Liver (tissue), 9 donors: ENCODE measurements around the gene MELTF. TPM values are rescaled to one million over a fixed set of nuclear protein-coding genes. Genes with fewer than 3 reads are reported as not detected.

ENCODE experiments used
- DNase-seq: peaks from one replicate; pipeline ENCODE4 v3.0.0-alpha.2; 2017; ENCODE audit warnings: low spot score
- H3K27ac ChIP-seq, 2 donors: one replicate each; pipeline ENCODE4 v1.7.0; 2013; ENCODE audit warnings: inconsistent platforms in 2 of 2, low read length in 2 of 2, control low read depth in 1 of 2, low read depth in 1 of 2, mild to moderate bottlenecking in 1 of 2
- H3K27me3 ChIP-seq, 4 donors: one replicate each; pipeline versions ENCODE4 v1.6.1 to v1.7.0; 2013; ENCODE audit warnings: low read length in 3 of 4, inconsistent platforms in 1 of 4, mild to moderate bottlenecking in 1 of 4, moderate library complexity in 1 of 4; ENCODE audit not compliant: control insufficient read depth in 4 of 4, insufficient read depth in 4 of 4
- H3K36me3 ChIP-seq, 4 donors: one replicate each; pipeline versions ENCODE4 v1.6.1 to v1.7.0; 2013; ENCODE audit warnings: low read length in 3 of 4, mild to moderate bottlenecking in 3 of 4, low read depth in 1 of 4, moderate library complexity in 1 of 4; ENCODE audit not compliant: control insufficient read depth in 4 of 4, insufficient read depth in 3 of 4
- H3K4me1 ChIP-seq, 4 donors: one replicate each; pipeline versions ENCODE4 v1.6.1 to v1.7.0; 2013; ENCODE audit warnings: low read length in 3 of 4, mild to moderate bottlenecking in 3 of 4, moderate library complexity in 1 of 4; ENCODE audit not compliant: control insufficient read depth in 4 of 4, insufficient read depth in 4 of 4
- H3K4me3 ChIP-seq, 3 donors: one replicate each; pipeline versions ENCODE4 v1.6.1 to v1.7.0; 2013; ENCODE audit warnings: low read length in 3 of 3, control low read depth in 1 of 3, low read depth in 1 of 3, mild to moderate bottlenecking in 1 of 3
- H3K9ac ChIP-seq, 2 donors: one replicate each; pipeline ENCODE4 v1.7.0; 2013; ENCODE audit warnings: low read length in 2 of 2, mild to moderate bottlenecking in 2 of 2, moderate library complexity in 2 of 2, control low read depth in 1 of 2, low read depth in 1 of 2
- H3K9me3 ChIP-seq, 4 donors: one replicate each; pipeline versions ENCODE4 v1.6.1 to v1.7.0; 2013; ENCODE audit warnings: low read length in 3 of 4; ENCODE audit not compliant: control insufficient read depth in 4 of 4
- EGR1 ChIP-seq, 2 donors: IDR thresholded peaks; 2 replicates each; pipeline ENCODE4 v1.6.1; 2016 to 2018; ENCODE audit warnings: antibody characterized with exemption in 2 of 2, low read depth in 2 of 2
- FOXA1 ChIP-seq: IDR thresholded peaks from 2 replicates; pipeline ENCODE4 v1.6.1; 2016; ENCODE audit warnings: antibody characterized with exemption
- FOXA2 ChIP-seq: IDR thresholded peaks from 2 replicates; pipeline ENCODE4 v1.6.1; 2016; ENCODE audit warnings: antibody characterized with exemption
- HNF4A ChIP-seq, 2 donors: conservative IDR thresholded peaks; 2 replicates each; pipeline ENCODE4 v1.6.1; 2016; ENCODE audit warnings: antibody characterized with exemption in 2 of 2, mild to moderate bottlenecking in 2 of 2
- HNF4G ChIP-seq: IDR thresholded peaks from 2 replicates; pipeline ENCODE4 v1.6.1; 2016; ENCODE audit warnings: antibody characterized with exemption
- JUND ChIP-seq, 2 donors: IDR thresholded peaks; 2 replicates each; pipeline ENCODE4 v1.6.1; 2016; ENCODE audit warnings: antibody characterized with exemption in 2 of 2
- NR2F2 ChIP-seq: IDR thresholded peaks from 2 replicates; pipeline ENCODE4 v1.6.1; 2016; ENCODE audit warnings: antibody characterized with exemption
- RAD21 ChIP-seq, 2 donors: IDR thresholded peaks; 2 replicates each; pipeline ENCODE4 v1.6.1; 2016; ENCODE audit warnings: antibody characterized with exemption in 2 of 2, mild to moderate bottlenecking in 2 of 2
- RXRA ChIP-seq, 2 donors: IDR thresholded peaks; 2 replicates each; pipeline ENCODE4 v1.6.1; 2017 to 2018; ENCODE audit warnings: antibody characterized with exemption in 2 of 2, mild to moderate bottlenecking in 1 of 2
- SP1 ChIP-seq: IDR thresholded peaks from 2 replicates; pipeline ENCODE4 v1.6.1; 2018; ENCODE audit warnings: antibody characterized with exemption, mild to moderate bottlenecking
- TAF1 ChIP-seq: conservative IDR thresholded peaks from 2 replicates; pipeline ENCODE4 v1.6.1; 2016; ENCODE audit warnings: antibody characterized with exemption, mild to moderate bottlenecking
- YY1 ChIP-seq: IDR thresholded peaks from 2 replicates; pipeline ENCODE4 v1.6.1; 2016; ENCODE audit warnings: antibody characterized with exemption, mild to moderate bottlenecking
- WGBS: extraction: QIAGEN DNeasy Blood & Tissue Kit; methylation state at CpG from one replicate; pipeline ENCODE4 v1.1.7; 2013; 5-methylcytosine and 5-hydroxymethylcytosine counted together
- polyA plus RNA-seq, 2 donors: library from polyadenylated mRNA; stranded (reverse) in 1 of 2; unstranded in 1 of 2; fragments of 200-250 nt in 1 of 2; fragments of >200 nt in 1 of 2; fragmentation: Nextera tagmentation in 1 of 2; extraction: Ambion mirVana in 1 of 2; gene quantifications; one replicate each; pipeline versions ENCODE4 v1.2.1 to v1.2.3, GENCODE V29; 2013 to 2015
- total RNA-seq, 2 donors: library from RNA; depleted of rRNA; stranded (reverse); fragments of >200 nt; gene quantifications; one replicate each; pipeline ENCODE4 v1.2.3, GENCODE V29; 2014
- TF ChIP-seq, protein P1 (sequence below): IDR thresholded peaks from 2 replicates; pipeline ENCODE4 v1.6.1; 2016; ENCODE audit warnings: antibody characterized with exemption, mild to moderate bottlenecking
- TF ChIP-seq, protein P2 (sequence below): IDR thresholded peaks from 2 replicates; pipeline ENCODE4 v1.6.1; 2016; ENCODE audit warnings: antibody characterized with exemption
- TF ChIP-seq, protein P3 (sequence below): IDR thresholded peaks from 2 replicates; pipeline ENCODE4 v1.6.1; 2016; ENCODE audit warnings: antibody characterized with exemption
- TF ChIP-seq, protein P4 (sequence below): IDR thresholded peaks from 2 replicates; pipeline ENCODE4 v1.6.1; 2016; ENCODE audit warnings: antibody characterized with exemption
- donor health status: healthy.
- donor health status: healthy.
- donor health status: healthy.
- donor health status: healthy.
- donor health status: healthy.

Gene MELTF
- total and polyA plus RNA-seq, 4 donors: 0.14 to 1.2 (median 1.0) TPM

DNA sequence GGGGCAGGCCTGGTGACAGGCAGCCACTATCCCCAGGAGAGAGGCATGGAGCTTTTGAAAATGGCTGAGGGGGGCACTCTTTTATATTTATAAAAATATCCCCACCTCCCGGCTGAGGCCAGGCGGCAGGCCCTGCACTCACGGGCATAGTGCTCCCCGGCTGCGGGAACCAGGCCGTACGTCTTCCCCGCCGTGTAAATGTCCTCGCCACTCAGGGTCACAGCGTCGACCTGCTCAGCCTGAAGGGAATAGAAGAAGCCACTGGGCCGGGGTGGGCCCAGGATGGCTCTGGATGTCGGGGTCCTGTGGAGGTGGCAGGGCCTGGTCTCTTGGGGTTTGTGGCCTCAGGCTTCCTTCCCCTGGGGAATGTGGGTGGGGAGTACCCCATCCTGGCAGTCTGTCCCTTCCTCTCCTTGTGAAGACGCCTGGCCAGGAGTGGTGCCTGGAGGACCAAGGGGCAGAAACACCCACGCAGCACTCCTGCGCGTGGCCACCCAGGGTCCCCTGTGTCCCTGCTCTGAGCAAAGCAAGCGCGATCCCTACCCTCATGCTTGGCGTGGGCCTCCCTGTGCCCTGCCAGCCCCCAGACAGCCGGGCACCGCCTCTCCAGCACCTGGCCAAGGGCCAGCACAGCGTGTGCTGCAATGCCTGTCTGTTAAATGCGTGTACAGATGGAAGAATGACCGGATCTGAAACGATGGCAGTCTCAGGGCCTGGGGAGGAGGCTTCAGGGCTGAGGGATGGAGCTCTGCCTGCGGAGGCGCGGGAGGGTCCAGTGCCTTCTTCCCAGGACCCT is 18.9 kb downstream of the MELTF start:
- no peaks in the 10 kb centered on the region for H3K36me3 ChIP-seq
- no peaks in the 10 kb centered on the region for H3K27me3 ChIP-seq
- no peak overlapping the region for H3K27ac ChIP-seq
- DNase-seq: no peak
- H3K9ac ChIP-seq: no peak overlapping the region
- H3K4me3 ChIP-seq: no peak overlapping the region
- WGBS: 87% methylated on average over 30 of the region's 30 CpGs
- H3K9me3 ChIP-seq: no peaks in the 10 kb centered on the region
- H3K4me1 ChIP-seq: no peaks in the 10 kb centered on the region
- TF ChIP-seq HNF4A (conservative IDR thresholded peaks at IDR 0.05) (no peak), RAD21 (IDR thresholded peaks at IDR 0.05) (no peak), TAF1 (no peak), SP1 (no peak), NR2F2 (no peak), JUND (IDR thresholded peaks at IDR 0.05) (no peak), FOXA1 (no peak), YY1 (no peak), FOXA2 (no peak), HNF4G (no peak), RXRA (IDR thresholded peaks at IDR 0.05) (no peak), EGR1 (IDR thresholded peaks at IDR 0.05; ENCODE audit: low read depth in 2 of 2) (no peak)
- TF ChIP-seq, protein P1, sequence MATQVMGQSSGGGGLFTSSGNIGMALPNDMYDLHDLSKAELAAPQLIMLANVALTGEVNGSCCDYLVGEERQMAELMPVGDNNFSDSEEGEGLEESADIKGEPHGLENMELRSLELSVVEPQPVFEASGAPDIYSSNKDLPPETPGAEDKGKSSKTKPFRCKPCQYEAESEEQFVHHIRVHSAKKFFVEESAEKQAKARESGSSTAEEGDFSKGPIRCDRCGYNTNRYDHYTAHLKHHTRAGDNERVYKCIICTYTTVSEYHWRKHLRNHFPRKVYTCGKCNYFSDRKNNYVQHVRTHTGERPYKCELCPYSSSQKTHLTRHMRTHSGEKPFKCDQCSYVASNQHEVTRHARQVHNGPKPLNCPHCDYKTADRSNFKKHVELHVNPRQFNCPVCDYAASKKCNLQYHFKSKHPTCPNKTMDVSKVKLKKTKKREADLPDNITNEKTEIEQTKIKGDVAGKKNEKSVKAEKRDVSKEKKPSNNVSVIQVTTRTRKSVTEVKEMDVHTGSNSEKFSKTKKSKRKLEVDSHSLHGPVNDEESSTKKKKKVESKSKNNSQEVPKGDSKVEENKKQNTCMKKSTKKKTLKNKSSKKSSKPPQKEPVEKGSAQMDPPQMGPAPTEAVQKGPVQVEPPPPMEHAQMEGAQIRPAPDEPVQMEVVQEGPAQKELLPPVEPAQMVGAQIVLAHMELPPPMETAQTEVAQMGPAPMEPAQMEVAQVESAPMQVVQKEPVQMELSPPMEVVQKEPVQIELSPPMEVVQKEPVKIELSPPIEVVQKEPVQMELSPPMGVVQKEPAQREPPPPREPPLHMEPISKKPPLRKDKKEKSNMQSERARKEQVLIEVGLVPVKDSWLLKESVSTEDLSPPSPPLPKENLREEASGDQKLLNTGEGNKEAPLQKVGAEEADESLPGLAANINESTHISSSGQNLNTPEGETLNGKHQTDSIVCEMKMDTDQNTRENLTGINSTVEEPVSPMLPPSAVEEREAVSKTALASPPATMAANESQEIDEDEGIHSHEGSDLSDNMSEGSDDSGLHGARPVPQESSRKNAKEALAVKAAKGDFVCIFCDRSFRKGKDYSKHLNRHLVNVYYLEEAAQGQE: no peak
- TF ChIP-seq, protein P2, sequence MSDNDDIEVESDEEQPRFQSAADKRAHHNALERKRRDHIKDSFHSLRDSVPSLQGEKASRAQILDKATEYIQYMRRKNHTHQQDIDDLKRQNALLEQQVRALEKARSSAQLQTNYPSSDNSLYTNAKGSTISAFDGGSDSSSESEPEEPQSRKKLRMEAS: no peak
- TF ChIP-seq, protein P3, sequence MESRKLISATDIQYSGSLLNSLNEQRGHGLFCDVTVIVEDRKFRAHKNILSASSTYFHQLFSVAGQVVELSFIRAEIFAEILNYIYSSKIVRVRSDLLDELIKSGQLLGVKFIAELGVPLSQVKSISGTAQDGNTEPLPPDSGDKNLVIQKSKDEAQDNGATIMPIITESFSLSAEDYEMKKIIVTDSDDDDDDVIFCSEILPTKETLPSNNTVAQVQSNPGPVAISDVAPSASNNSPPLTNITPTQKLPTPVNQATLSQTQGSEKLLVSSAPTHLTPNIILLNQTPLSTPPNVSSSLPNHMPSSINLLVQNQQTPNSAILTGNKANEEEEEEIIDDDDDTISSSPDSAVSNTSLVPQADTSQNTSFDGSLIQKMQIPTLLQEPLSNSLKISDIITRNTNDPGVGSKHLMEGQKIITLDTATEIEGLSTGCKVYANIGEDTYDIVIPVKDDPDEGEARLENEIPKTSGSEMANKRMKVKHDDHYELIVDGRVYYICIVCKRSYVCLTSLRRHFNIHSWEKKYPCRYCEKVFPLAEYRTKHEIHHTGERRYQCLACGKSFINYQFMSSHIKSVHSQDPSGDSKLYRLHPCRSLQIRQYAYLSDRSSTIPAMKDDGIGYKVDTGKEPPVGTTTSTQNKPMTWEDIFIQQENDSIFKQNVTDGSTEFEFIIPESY: no peak
- TF ChIP-seq, protein P4, sequence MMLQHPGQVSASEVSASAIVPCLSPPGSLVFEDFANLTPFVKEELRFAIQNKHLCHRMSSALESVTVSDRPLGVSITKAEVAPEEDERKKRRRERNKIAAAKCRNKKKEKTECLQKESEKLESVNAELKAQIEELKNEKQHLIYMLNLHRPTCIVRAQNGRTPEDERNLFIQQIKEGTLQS: no peak

DNA sequence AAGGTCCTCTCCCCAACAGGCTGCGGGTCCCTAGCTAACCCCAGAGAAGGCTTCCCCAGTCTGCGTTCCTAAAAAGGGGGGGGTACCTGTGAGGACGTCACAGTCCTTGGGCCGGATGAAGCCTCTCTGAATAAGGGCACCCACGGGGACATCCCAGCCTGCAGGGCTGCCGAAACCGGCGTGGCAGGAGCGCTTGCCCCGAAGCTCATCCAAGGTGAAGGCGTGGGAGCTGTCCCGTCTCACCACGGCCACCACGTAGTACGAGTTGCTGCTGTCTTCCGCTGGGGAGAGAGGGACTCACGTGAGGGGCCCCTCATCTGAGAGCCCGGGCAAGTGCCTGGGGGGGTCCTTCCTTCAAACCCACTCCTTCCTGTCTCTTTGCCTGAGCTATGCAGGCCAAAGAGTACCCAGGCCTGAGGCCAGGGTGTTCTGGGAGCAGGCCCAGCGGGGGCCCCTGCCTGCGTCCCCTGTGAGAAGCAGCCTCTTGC is 20.0 kb downstream of the MELTF start:
- Histone ChIP-seq H3K9ac (no peak overlapping the region), H3K4me3 (no peak overlapping the region), H3K9me3 (no peaks in the 10 kb centered on the region), H3K27me3 (no peaks in the 10 kb centered on the region), H3K27ac (no peak overlapping the region), H3K4me1 (no peaks in the 10 kb centered on the region), H3K36me3 (no peaks in the 10 kb centered on the region)
- no peak for TF ChIP-seq FOXA1
- no peak for TF ChIP-seq FOXA2
- no peak for DNase-seq
- WGBS: 94% methylated on average over 20 of the region's 20 CpGs
